WTC11 (cell line): ENCODE data around the gene CTAG1B. TPM values are rescaled to one million over a fixed set of nuclear protein-coding genes. Genes with fewer than 3 reads are reported as not detected.

Source experiments
- ATAC-seq: fragments of 200-7000 bp; cut with Tn5 transposase; 2 replicates; pipeline ENCODE4 v1.10.0; 2021; ENCODE audit warnings: mild to moderate bottlenecking, moderate library complexity
- CTCF ChIA-PET: fragments of 300-600 bp; sonication (Branson Sonifier 250); formaldehyde crosslinking; loops from one replicate; lab custom pipeline; 2021; ENCODE audit warnings: antibody characterized with exemption; lab: Charles Lee
- POLR2A ChIA-PET: fragments of 350-600 bp; sonication (Branson Sonifier 250); formaldehyde crosslinking; loops from one replicate; lab custom pipeline; 2021; ENCODE audit warnings: antibody characterized with exemption; lab: Charles Lee
- DNase-seq: peaks from one replicate; pipeline ENCODE4 v3.0.0; 2021; ENCODE audit warnings: low spot score
- H3K27ac Mint-ChIP-seq: 2 replicates; pipeline ENCODE4 v1.8.0; 2021; ENCODE audit warnings: mixed read lengths
- H3K27me3 Mint-ChIP-seq: 2 replicates; pipeline ENCODE4 v1.8.0; 2021; ENCODE audit warnings: low read depth, mild to moderate bottlenecking, moderate library complexity, mixed read lengths
- H3K36me3 Mint-ChIP-seq: 2 replicates; pipeline ENCODE4 v1.8.0; 2021; ENCODE audit warnings: mixed read lengths
- H3K4me1 Mint-ChIP-seq: 2 replicates; pipeline ENCODE4 v1.8.0; 2022; ENCODE audit warnings: mixed read lengths
- H3K4me3 Mint-ChIP-seq: 2 replicates; pipeline ENCODE4 v1.8.0; 2021; ENCODE audit warnings: mild to moderate bottlenecking, moderate library complexity, mixed read lengths
- H3K9me3 Mint-ChIP-seq: 2 replicates; pipeline ENCODE4 v1.8.0; 2021; ENCODE audit warnings: mixed read lengths
- ARID4B ChIP-seq: sonication (generic); formaldehyde crosslinking; IDR thresholded peaks from 2 replicates; pipeline ENCODE4 v1.8.0; 2023; ENCODE audit warnings: missing genetic modification reagents, mild to moderate bottlenecking, borderline replicate concordance
- ATF2 ChIP-seq: sonication (generic); formaldehyde crosslinking; IDR thresholded peaks from 2 replicates; pipeline ENCODE4 v1.8.1; 2022; ENCODE audit warnings: low read depth, missing genetic modification reagents, borderline replicate concordance
- ATF6 ChIP-seq: sonication (generic); formaldehyde crosslinking; IDR thresholded peaks from 2 replicates; pipeline ENCODE4 v1.8.1; 2023; ENCODE audit warnings: mild to moderate bottlenecking, missing genetic modification reagents
- E2F1 ChIP-seq: sonication (generic); formaldehyde crosslinking; IDR thresholded peaks from 2 replicates; pipeline ENCODE4 v1.8.0; 2022; ENCODE audit warnings: mild to moderate bottlenecking, missing genetic modification reagents
- E2F5 ChIP-seq: sonication (generic); formaldehyde crosslinking; IDR thresholded peaks from 2 replicates; pipeline ENCODE4 v1.8.1; 2022; ENCODE audit warnings: mild to moderate bottlenecking, moderate library complexity, missing genetic modification reagents
- ERG ChIP-seq: fragments of 250-450 bp; sonication (Bioruptor Pico); IDR thresholded peaks from 2 replicates; pipeline ENCODE4 v1.8.0; 2021; ENCODE audit warnings: mild to moderate bottlenecking
- IRF2 ChIP-seq: sonication (generic); formaldehyde crosslinking; IDR thresholded peaks from 2 replicates; pipeline ENCODE4 v1.8.0; 2022; ENCODE audit warnings: low read depth, missing genetic modification reagents, borderline replicate concordance
- MYBL2 ChIP-seq: sonication (generic); formaldehyde crosslinking; IDR thresholded peaks from 2 replicates; pipeline ENCODE4 v1.8.1; 2023; ENCODE audit warnings: mild to moderate bottlenecking, moderate library complexity, missing genetic modification reagents
- NFE2L1 ChIP-seq: sonication (generic); formaldehyde crosslinking; IDR thresholded peaks from 2 replicates; pipeline ENCODE4 v1.8.1; 2023; ENCODE audit warnings: missing genetic modification reagents
- NR1H2 ChIP-seq: sonication (generic); formaldehyde crosslinking; IDR thresholded peaks from 2 replicates; pipeline ENCODE4 v1.9.0; 2021; ENCODE audit warnings: mild to moderate bottlenecking, moderate library complexity, missing genetic modification reagents
- NR3C1 ChIP-seq: sonication (generic); formaldehyde crosslinking; conservative IDR thresholded peaks from 2 replicates; pipeline ENCODE4 v1.8.1; 2023; ENCODE audit warnings: low read depth, mild to moderate bottlenecking, missing genetic modification reagents
- RORB ChIP-seq: fragments of 250-450 bp; sonication (Bioruptor Pico); IDR thresholded peaks from 2 replicates; pipeline ENCODE4 v1.9.0; 2021; ENCODE audit warnings: mild to moderate bottlenecking
- SP1 ChIP-seq: sonication (generic); formaldehyde crosslinking; conservative IDR thresholded peaks from 2 replicates; pipeline ENCODE4 v1.8.1; 2022; ENCODE audit warnings: missing genetic modification reagents
- TEAD4 ChIP-seq: sonication (generic); formaldehyde crosslinking; IDR thresholded peaks from 2 replicates; pipeline ENCODE4 v1.8.0; 2022; ENCODE audit warnings: mild to moderate bottlenecking, missing genetic modification reagents
- TP53 ChIP-seq: sonication (generic); formaldehyde crosslinking; IDR thresholded peaks from 2 replicates; pipeline ENCODE4 v1.8.1; 2023; ENCODE audit warnings: mild to moderate bottlenecking, missing genetic modification reagents
- ZBTB21 ChIP-seq: sonication (generic); formaldehyde crosslinking; IDR thresholded peaks from 2 replicates; pipeline ENCODE4 v1.8.1; 2023; ENCODE audit warnings: mild to moderate bottlenecking, missing genetic modification reagents, borderline replicate concordance
- ZMAT4 ChIP-seq: fragments of 250-450 bp; sonication (Bioruptor Pico); IDR thresholded peaks from 2 replicates; pipeline ENCODE4 v1.9.0; 2021; ENCODE audit warnings: mild to moderate bottlenecking
- ZNF138 ChIP-seq: sonication (generic); formaldehyde crosslinking; conservative IDR thresholded peaks from 2 replicates; pipeline ENCODE4 v1.8.1; 2022; ENCODE audit warnings: mild to moderate bottlenecking, moderate library complexity, missing genetic modification reagents
- ZNF219 ChIP-seq: sonication (generic); formaldehyde crosslinking; IDR thresholded peaks from 2 replicates; pipeline ENCODE4 v1.8.0; 2023; ENCODE audit warnings: missing genetic modification reagents, mild to moderate bottlenecking, borderline replicate concordance
- ZNF423 ChIP-seq: fragments of 250-450 bp; sonication (Bioruptor Pico); IDR thresholded peaks from 2 replicates; pipeline ENCODE4 v2.1.2; 2022; ENCODE audit warnings: mild to moderate bottlenecking, moderate library complexity
- ZSCAN18 ChIP-seq: fragments of 250-450 bp; sonication (Bioruptor Pico); IDR thresholded peaks from 2 replicates; pipeline ENCODE4 v2.1.2; 2022; ENCODE audit warnings: mild to moderate bottlenecking, moderate library complexity
- total RNA-seq: library from RNA; stranded (reverse); gene quantifications from 3 replicates; pipeline ENCODE4 v1.2.3, GENCODE V29; 2021

CTAG1B gene
- total RNA-seq, 1 experiment from 2014 or later: not detected

GRCh38 chrX:154658187-154658586 lies 39.1 kb upstream of the CTAG1B start (continued):
- no peak for TF ChIP-seq ARID4B (CRISPR knock-in tag)
- TF ChIP-seq ERG (CRISPR knock-in tag): no peak
- no peak for TF ChIP-seq TEAD4 (CRISPR knock-in tag)
- TF ChIP-seq ZSCAN18 (CRISPR knock-in tag): no peak
- no peak for TF ChIP-seq ZMAT4 (CRISPR knock-in tag)
- TF ChIP-seq NFE2L1: no peak
- TF ChIP-seq ZBTB21 (CRISPR knock-in tag): no peak
- no peak for TF ChIP-seq E2F5 (CRISPR knock-in tag)
- no peak for TF ChIP-seq ATF6 (CRISPR knock-in tag)
- no peak for TF ChIP-seq NR3C1
- no peak for TF ChIP-seq RORB (CRISPR knock-in tag)
- TF ChIP-seq TP53 (CRISPR knock-in tag): no peak
- no peak for TF ChIP-seq ZNF138 (CRISPR knock-in tag)
- TF ChIP-seq E2F1 (CRISPR knock-in tag): no peak
- no peak for TF ChIP-seq MYBL2 (CRISPR knock-in tag)

GRCh38 chrX:154657226-154657805 lies 38.2 kb upstream of the CTAG1B start:
- no peaks in the 10 kb centered on the region for H3K4me1 Mint-ChIP-seq
- 0 out of 2 replicates have a peak, but pooled peaks cover 2% of the 10 kb centered on the region for H3K36me3 Mint-ChIP-seq
- H3K27me3 Mint-ChIP-seq: no peaks in the 10 kb centered on the region
- H3K4me3 Mint-ChIP-seq: no peak overlapping the region
- no peak for ATAC-seq
- CTCF ChIA-PET: no interaction called here
- POLR2A ChIA-PET: no interaction called here
- no peak overlapping the region for H3K27ac Mint-ChIP-seq
- no peak for DNase-seq
- H3K9me3 Mint-ChIP-seq: peaks cover 8% of the 10 kb centered on the region
- TF ChIP-seq ZNF219: no peak
- TF ChIP-seq NR1H2 (CRISPR knock-in tag): no peak
- no peak for TF ChIP-seq E2F5 (CRISPR knock-in tag)
- no peak for TF ChIP-seq SP1
- no peak for TF ChIP-seq NR3C1
- no peak for TF ChIP-seq TP53 (CRISPR knock-in tag)
- no peak for TF ChIP-seq ATF2
- TF ChIP-seq ZNF423: no peak
- TF ChIP-seq IRF2 (CRISPR knock-in tag): no peak
